ENCODE data around the gene LZIC. TPM values are rescaled to one million over a fixed set of nuclear protein-coding genes. Genes with fewer than 3 reads are reported as not detected.
A peak's percentile ranks its signal among the peaks of the same experiment; 100 is the strongest.

LZIC gene
- total RNA-seq, 1 donor from 2014 or later, result 38.0 TPM

- H3K27me3 Mint-ChIP-seq (ENCODE audit: low read depth, unreplicated experiment), result no peaks in the 10 kb centered on the region
- H3K36me3 Mint-ChIP-seq (ENCODE audit: low read depth, unreplicated experiment), result peaks cover 9% of the 10 kb centered on the region
- H2AFZ ChIP-seq (ENCODE audit: low read depth, low read length), result no peak overlapping the region
- H3K9ac ChIP-seq (ENCODE audit: low read length), result no peak overlapping the region
- H3K27me3 ChIP-seq (ENCODE audit: insufficient read depth, low read length), result no peaks in the 10 kb centered on the region
- peaks cover 38% of the 10 kb centered on the region for H3K4me1 Mint-ChIP-seq (ENCODE audit: low read depth, unreplicated experiment)
- no peak overlapping the region for H3K27ac ChIP-seq (ENCODE audit: low read depth, low read length)
- no peak overlapping the region for H3K4me3 ChIP-seq (ENCODE audit: insufficient read depth, low read depth, low read length)
- peaks cover 34% of the 10 kb centered on the region for H3K4me1 ChIP-seq (ENCODE audit: insufficient read depth, low read length)
- H3K9me3 Mint-ChIP-seq (ENCODE audit: unreplicated experiment), result no peaks in the 10 kb centered on the region
- peak overlapping the region; percentile 12 for H3K27ac Mint-ChIP-seq (ENCODE audit: unreplicated experiment)
- TF ChIP-seq EZH2 (IDR thresholded peaks at IDR 0.05; ENCODE audit: insufficient read depth, low read length), result no peak
- TF ChIP-seq, protein P1, sequence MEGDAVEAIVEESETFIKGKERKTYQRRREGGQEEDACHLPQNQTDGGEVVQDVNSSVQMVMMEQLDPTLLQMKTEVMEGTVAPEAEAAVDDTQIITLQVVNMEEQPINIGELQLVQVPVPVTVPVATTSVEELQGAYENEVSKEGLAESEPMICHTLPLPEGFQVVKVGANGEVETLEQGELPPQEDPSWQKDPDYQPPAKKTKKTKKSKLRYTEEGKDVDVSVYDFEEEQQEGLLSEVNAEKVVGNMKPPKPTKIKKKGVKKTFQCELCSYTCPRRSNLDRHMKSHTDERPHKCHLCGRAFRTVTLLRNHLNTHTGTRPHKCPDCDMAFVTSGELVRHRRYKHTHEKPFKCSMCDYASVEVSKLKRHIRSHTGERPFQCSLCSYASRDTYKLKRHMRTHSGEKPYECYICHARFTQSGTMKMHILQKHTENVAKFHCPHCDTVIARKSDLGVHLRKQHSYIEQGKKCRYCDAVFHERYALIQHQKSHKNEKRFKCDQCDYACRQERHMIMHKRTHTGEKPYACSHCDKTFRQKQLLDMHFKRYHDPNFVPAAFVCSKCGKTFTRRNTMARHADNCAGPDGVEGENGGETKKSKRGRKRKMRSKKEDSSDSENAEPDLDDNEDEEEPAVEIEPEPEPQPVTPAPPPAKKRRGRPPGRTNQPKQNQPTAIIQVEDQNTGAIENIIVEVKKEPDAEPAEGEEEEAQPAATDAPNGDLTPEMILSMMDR (IDR thresholded peaks at IDR 0.05; ENCODE audit: insufficient read depth, low read depth, low read length), result no peak
- no peak for FAIRE-seq
- DNase-seq (ENCODE audit: low read depth), result no peak
- no peak overlapping the region for H3K4me3 Mint-ChIP-seq (ENCODE audit: unreplicated experiment)
- no peak overlapping the region for H3K4me2 ChIP-seq (ENCODE audit: low read length)
- no peaks in the 10 kb centered on the region for H3K79me2 ChIP-seq (ENCODE audit: insufficient read depth, low read length)
- H4K20me1 ChIP-seq (ENCODE audit: insufficient read depth, low read length), result peaks cover 43% of the 10 kb centered on the region
- H3K36me3 ChIP-seq (ENCODE audit: insufficient read depth, low read length), result no peaks in the 10 kb centered on the region
- no peaks in the 10 kb centered on the region for H3K9me3 ChIP-seq (ENCODE audit: insufficient read depth, low read depth, low read length)
These were observed 56.1 kb downstream of the LZIC start for GRCh38 chr1:9887070-9887469.

- Mint-ChIP-seq H3K27me3 (ENCODE audit: low read depth, unreplicated experiment) (no peaks in the 10 kb centered on the region), H3K9me3 (ENCODE audit: unreplicated experiment) (no peaks in the 10 kb centered on the region), H3K4me3 (ENCODE audit: unreplicated experiment) (no peak overlapping the region), H3K27ac (ENCODE audit: unreplicated experiment) (no peak overlapping the region), H3K36me3 (ENCODE audit: low read depth, unreplicated experiment) (peaks cover 9% of the 10 kb centered on the region), H3K4me1 (ENCODE audit: low read depth, unreplicated experiment) (peaks cover 46% of the 10 kb centered on the region)
- no peak overlapping the region for H3K9ac ChIP-seq (ENCODE audit: low read length)
- TF ChIP-seq, protein P1 (IDR thresholded peaks at IDR 0.05; ENCODE audit: insufficient read depth, low read depth, low read length), result no peak
- no peak for TF ChIP-seq EZH2 (IDR thresholded peaks at IDR 0.05; ENCODE audit: insufficient read depth, low read length)
- DNase-seq (ENCODE audit: low read depth), result no peak
- FAIRE-seq, result no peak
- no peak overlapping the region for H3K4me2 ChIP-seq (ENCODE audit: low read length)
- H3K4me1 ChIP-seq (ENCODE audit: insufficient read depth, low read length), result peaks cover 36% of the 10 kb centered on the region
- H4K20me1 ChIP-seq (ENCODE audit: insufficient read depth, low read length), result peaks cover 46% of the 10 kb centered on the region
- no peaks in the 10 kb centered on the region for H3K27me3 ChIP-seq (ENCODE audit: insufficient read depth, low read length)
- no peaks in the 10 kb centered on the region for H3K36me3 ChIP-seq (ENCODE audit: insufficient read depth, low read length)
- no peaks in the 10 kb centered on the region for H3K9me3 ChIP-seq (ENCODE audit: insufficient read depth, low read depth, low read length)
- H2AFZ ChIP-seq (ENCODE audit: low read depth, low read length), result no peak overlapping the region
- no peak overlapping the region for H3K4me3 ChIP-seq (ENCODE audit: insufficient read depth, low read depth, low read length)
- no peaks in the 10 kb centered on the region for H3K79me2 ChIP-seq (ENCODE audit: insufficient read depth, low read length)
- no peak overlapping the region for H3K27ac ChIP-seq (ENCODE audit: low read depth, low read length)
These were observed 57.0 kb downstream of the LZIC start for GRCh38 chr1:9886092-9886742.

- no peaks in the 10 kb centered on the region for H3K36me3 ChIP-seq (ENCODE audit: insufficient read depth, low read length)
- Mint-ChIP-seq H3K4me1 (ENCODE audit: low read depth, unreplicated experiment) (peaks cover 35% of the 10 kb centered on the region), H3K36me3 (ENCODE audit: low read depth, unreplicated experiment) (peaks cover 11% of the 10 kb centered on the region), H3K27ac (ENCODE audit: unreplicated experiment) (no peak overlapping the region), H3K27me3 (ENCODE audit: low read depth, unreplicated experiment) (no peaks in the 10 kb centered on the region), H3K4me3 (ENCODE audit: unreplicated experiment) (peak overlapping the region; percentile 18), H3K9me3 (ENCODE audit: unreplicated experiment) (no peaks in the 10 kb centered on the region)
- no peaks in the 10 kb centered on the region for H3K79me2 ChIP-seq (ENCODE audit: insufficient read depth, low read length)
- H4K20me1 ChIP-seq (ENCODE audit: insufficient read depth, low read length), result peaks cover 46% of the 10 kb centered on the region
- TF ChIP-seq, protein P1 (IDR thresholded peaks at IDR 0.05; ENCODE audit: insufficient read depth, low read depth, low read length), result no peak
- no peak for TF ChIP-seq EZH2 (IDR thresholded peaks at IDR 0.05; ENCODE audit: insufficient read depth, low read length)
- H3K27me3 ChIP-seq (ENCODE audit: insufficient read depth, low read length), result no peaks in the 10 kb centered on the region
- no peak for FAIRE-seq
- no peak overlapping the region for H2AFZ ChIP-seq (ENCODE audit: low read depth, low read length)
- H3K4me3 ChIP-seq (ENCODE audit: insufficient read depth, low read depth, low read length), result no peak overlapping the region
- H3K4me2 ChIP-seq (ENCODE audit: low read length), result no peak overlapping the region
- DNase-seq (ENCODE audit: low read depth), result no peak
- H3K9me3 ChIP-seq (ENCODE audit: insufficient read depth, low read depth, low read length), result no peaks in the 10 kb centered on the region
- H3K27ac ChIP-seq (ENCODE audit: low read depth, low read length), result no peak overlapping the region
- H3K4me1 ChIP-seq (ENCODE audit: insufficient read depth, low read length), result peaks cover 22% of the 10 kb centered on the region
- H3K9ac ChIP-seq (ENCODE audit: low read length), result no peak overlapping the region
These were observed 58.4 kb downstream of the LZIC start for GRCh38 chr1:9884805-9885204.
